Measurements from ENCODE around the gene REPIN1. TPM values are rescaled to one million over a fixed set of nuclear protein-coding genes. Genes with fewer than 3 reads are reported as not detected.

The REPIN1 gene
- total RNA-seq, 1 experiment from 2014 or later = 189 TPM

DNA sequence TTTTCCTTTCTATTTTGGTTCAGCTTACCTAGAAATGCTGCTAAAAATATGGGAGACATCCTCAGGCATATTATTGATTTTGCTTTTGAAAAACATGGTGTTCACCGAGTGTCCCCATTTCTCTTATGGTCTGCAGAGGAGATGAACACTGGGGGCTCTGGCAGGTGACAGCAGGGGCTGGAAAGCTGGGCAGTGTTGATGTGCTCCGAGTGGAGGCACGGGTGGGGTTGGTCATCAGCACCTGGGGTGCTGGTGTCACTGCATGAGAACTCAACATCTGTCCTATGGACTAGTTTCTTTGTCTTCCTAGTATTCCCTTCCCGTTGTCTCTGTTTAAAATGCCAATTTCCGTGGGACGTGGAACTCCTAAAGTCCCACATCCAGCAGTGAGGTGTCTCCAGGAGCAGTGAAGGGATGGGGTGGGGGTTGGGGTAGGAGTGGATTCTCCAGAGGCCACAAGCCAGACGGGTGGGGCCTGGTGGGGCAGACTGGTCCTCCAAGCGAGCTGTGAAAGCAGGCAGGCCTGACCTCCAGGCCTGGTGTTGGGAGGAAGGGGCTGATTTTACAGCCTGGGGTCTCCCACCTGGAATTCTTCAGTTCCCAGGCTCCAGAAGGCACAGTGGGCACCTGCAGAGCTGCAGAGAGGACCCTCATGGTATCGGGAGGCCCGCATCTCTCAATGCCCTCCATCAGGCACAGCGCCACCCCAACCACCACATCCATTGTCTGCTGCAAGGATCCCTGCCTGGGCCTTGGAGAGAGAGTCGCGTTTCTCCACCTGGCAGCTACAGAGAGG is 35.0 kb downstream of the REPIN1 start:
- Mint-ChIP-seq H3K4me3 (ENCODE audit: low read depth, unreplicated experiment) (peak overlapping the region; percentile 71), H3K27me3 (ENCODE audit: unreplicated experiment) (no peaks in the 10 kb centered on the region), H3K9me3 (ENCODE audit: low read depth, unreplicated experiment) (no peaks in the 10 kb centered on the region), H3K4me1 (ENCODE audit: low read depth, unreplicated experiment) (peaks cover 42% of the 10 kb centered on the region), H3K36me3 (ENCODE audit: insufficient read depth, unreplicated experiment) (peaks cover 21% of the 10 kb centered on the region), H3K27ac (ENCODE audit: unreplicated experiment) (no peak overlapping the region)
- TF ChIP-seq, protein P1, sequence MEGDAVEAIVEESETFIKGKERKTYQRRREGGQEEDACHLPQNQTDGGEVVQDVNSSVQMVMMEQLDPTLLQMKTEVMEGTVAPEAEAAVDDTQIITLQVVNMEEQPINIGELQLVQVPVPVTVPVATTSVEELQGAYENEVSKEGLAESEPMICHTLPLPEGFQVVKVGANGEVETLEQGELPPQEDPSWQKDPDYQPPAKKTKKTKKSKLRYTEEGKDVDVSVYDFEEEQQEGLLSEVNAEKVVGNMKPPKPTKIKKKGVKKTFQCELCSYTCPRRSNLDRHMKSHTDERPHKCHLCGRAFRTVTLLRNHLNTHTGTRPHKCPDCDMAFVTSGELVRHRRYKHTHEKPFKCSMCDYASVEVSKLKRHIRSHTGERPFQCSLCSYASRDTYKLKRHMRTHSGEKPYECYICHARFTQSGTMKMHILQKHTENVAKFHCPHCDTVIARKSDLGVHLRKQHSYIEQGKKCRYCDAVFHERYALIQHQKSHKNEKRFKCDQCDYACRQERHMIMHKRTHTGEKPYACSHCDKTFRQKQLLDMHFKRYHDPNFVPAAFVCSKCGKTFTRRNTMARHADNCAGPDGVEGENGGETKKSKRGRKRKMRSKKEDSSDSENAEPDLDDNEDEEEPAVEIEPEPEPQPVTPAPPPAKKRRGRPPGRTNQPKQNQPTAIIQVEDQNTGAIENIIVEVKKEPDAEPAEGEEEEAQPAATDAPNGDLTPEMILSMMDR (IDR thresholded peaks at IDR 0.05; ENCODE audit: unreplicated experiment) = no peak
- DNase-seq = no peak
- BruUV-seq (replicated peaks) = no TSS peak
- intact Hi-C loops (cut with micrococcal nuclease; ENCODE audit: unreplicated experiment) = no loop called here
- CTCF ChIA-PET = interaction anchor here (0.6 kb wide), 1 partner anchor 856 kb away, joined by 3 read pairs; no protein-coding TSS in a partner anchor

DNA sequence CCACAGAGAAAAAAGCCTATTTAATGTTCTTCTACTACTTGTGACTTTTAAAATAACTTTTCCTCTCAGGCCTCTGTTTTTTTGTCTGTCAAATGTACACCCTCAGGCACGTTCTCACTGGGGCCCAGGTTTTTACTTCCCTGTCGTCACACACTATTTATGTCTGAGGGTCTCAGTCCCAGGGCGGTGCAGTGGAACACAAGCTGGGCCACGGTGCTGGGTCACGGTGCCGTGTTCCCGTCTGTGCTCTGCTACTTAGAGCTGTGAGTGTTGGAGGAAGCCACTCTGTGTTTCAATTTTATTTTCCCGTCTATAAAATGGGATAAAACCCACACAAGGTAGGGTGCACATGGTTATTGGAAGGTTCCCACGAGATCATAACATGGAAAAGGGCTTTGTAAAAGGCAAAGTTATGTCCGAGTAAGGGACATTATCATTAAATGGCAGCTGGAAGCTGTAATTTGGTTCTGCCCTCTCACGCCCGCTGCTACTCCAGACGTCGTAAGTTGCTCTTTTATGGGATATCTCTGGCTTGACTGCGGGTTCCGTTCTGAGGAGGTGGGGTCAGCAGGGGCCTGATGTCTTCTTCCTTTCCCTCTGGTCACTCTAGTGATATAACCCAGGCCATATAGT is 35.7 kb downstream of the REPIN1 start:
- BruUV-seq (replicated peaks) = no TSS peak
- no peaks in the 10 kb centered on the region for H3K27me3 Mint-ChIP-seq (ENCODE audit: unreplicated experiment)
- DNase-seq = no peak
- intact Hi-C loops (cut with micrococcal nuclease; ENCODE audit: unreplicated experiment) = no loop called here
- H3K4me1 Mint-ChIP-seq (ENCODE audit: low read depth, unreplicated experiment) = peaks cover 42% of the 10 kb centered on the region
- H3K36me3 Mint-ChIP-seq (ENCODE audit: insufficient read depth, unreplicated experiment) = peaks cover 26% of the 10 kb centered on the region
- H3K4me3 Mint-ChIP-seq (ENCODE audit: low read depth, unreplicated experiment) = peak overlapping the region; percentile 71
- H3K27ac Mint-ChIP-seq (ENCODE audit: unreplicated experiment) = peak overlapping the region; percentile 29
- CTCF ChIA-PET = no interaction called here
- TF ChIP-seq, protein P1 (IDR thresholded peaks at IDR 0.05; ENCODE audit: unreplicated experiment) = no peak
- H3K9me3 Mint-ChIP-seq (ENCODE audit: low read depth, unreplicated experiment) = no peaks in the 10 kb centered on the region

DNA sequence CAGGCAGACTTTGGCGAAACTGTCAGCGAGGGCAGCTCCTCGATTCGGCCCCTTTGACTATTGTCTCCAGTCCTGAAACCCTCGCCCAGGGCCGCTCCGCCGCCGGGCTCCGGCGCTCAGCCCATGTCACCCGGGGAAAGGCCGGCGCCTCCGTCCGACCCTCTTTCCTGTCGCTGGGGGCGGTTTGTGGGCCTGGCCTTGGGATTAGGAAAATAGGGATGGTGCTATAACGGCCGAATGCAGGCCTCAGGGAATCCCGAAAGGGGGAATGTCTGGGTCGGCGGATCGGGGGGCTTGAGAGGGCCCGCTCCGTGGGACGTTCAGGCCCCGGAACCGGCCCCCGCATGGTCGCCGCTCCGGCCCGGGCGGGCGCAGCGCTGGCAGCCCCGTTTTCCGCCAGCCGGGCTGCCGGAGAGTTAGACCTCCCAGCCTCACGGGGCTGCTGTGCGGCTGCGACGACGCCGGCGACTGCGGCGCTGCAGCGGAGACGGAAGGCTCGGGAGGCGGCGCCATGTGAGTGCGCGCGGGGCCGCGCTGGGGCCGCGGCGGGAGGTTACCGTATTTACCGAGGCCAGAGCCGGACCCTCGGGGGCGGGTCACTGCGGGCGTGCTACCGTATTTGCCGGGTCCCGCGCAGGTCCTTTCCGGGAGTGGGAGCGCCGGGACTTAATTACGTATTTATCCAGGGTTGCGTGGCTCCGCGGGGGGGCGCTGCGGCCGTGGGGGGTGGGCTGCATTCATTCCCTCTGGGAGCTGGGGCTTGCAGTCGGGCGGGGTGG is 36.4 kb downstream of the REPIN1 start:
- Mint-ChIP-seq H3K4me1 (ENCODE audit: low read depth, unreplicated experiment) (peaks cover 40% of the 10 kb centered on the region), H3K36me3 (ENCODE audit: insufficient read depth, unreplicated experiment) (peaks cover 26% of the 10 kb centered on the region), H3K4me3 (ENCODE audit: low read depth, unreplicated experiment) (peak overlapping the region; percentile 71), H3K9me3 (ENCODE audit: low read depth, unreplicated experiment) (no peaks in the 10 kb centered on the region), H3K27me3 (ENCODE audit: unreplicated experiment) (no peaks in the 10 kb centered on the region), H3K27ac (ENCODE audit: unreplicated experiment) (peak overlapping the region; percentile 29)
- CTCF ChIA-PET = interaction anchor here (0.5 to 1.2 kb wide), 2 partner anchors 27 to 339 kb away, joined by 4 read pairs; no protein-coding TSS in a partner anchor
- TF ChIP-seq, protein P1 (IDR thresholded peaks at IDR 0.05; ENCODE audit: unreplicated experiment) = no peak
- BruUV-seq (replicated peaks) = no TSS peak
- intact Hi-C loops (cut with micrococcal nuclease; ENCODE audit: unreplicated experiment) = no loop called here
- DNase-seq = peak; percentile 80

DNA sequence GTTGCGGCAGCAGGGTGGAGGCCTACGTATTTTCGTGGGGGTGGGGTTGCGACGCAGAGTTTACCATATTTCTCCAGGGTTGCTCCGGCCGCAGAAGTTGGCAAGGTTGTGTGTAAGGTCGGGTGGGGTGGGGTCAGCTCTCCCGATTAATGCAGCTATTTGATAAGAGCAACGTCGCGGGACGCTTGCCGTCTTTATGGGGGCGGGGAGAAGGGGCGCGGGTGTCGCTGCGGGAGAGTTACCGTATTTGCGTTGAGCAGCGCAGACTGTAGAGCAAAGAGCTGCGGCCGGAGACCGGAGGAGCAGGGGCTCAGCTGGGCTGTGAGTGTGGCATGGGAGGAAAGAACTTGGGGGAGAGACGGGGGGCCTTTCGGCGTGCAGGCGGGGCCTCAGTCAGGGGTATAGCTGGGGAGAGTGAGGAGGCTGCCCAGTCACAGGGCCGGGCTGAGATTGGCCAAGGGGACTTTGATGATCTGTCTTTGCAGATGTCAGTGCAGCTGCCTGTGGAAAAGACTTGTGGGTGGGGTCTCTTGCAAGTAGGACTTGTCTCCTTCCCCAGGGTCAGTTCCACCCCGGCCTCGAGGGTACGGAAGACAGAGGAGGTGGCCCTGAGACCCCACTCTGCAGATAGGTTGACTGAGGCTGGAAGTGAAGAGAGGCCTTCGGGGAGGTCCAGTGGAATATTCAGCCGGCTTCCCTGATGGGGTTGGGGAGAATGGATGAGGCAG is 37.1 kb downstream of the REPIN1 start:
- Mint-ChIP-seq H3K4me1 (ENCODE audit: low read depth, unreplicated experiment) (peaks cover 32% of the 10 kb centered on the region), H3K27ac (ENCODE audit: unreplicated experiment) (peak overlapping the region; percentile 29), H3K9me3 (ENCODE audit: low read depth, unreplicated experiment) (no peaks in the 10 kb centered on the region), H3K4me3 (ENCODE audit: low read depth, unreplicated experiment) (peak overlapping the region; percentile 71), H3K36me3 (ENCODE audit: insufficient read depth, unreplicated experiment) (peaks cover 26% of the 10 kb centered on the region), H3K27me3 (ENCODE audit: unreplicated experiment) (no peaks in the 10 kb centered on the region)
- no TSS peak for BruUV-seq (replicated peaks)
- TF ChIP-seq, protein P1 (IDR thresholded peaks at IDR 0.05; ENCODE audit: unreplicated experiment) = no peak
- intact Hi-C loops (cut with micrococcal nuclease; ENCODE audit: unreplicated experiment) = no loop called here
- DNase-seq = peak; percentile 7
- CTCF ChIA-PET = interaction anchor here (0.5 to 1.2 kb wide), 3 partner anchors 12 to 338 kb away, joined by 4 read pairs; no protein-coding TSS in a partner anchor
